Stimulated activated CD8-positive, alpha-beta memory T cell treated with anti-CD3 and anti-CD28 coated beads, Interleukin-7, amount 100 ng/mL, for 1 hour (primary cell): Measurements from ENCODE around the gene TPO.

Experiments used
- DNase-seq, 2 donors: peaks; one replicate each; pipeline ENCODE4 v3.0.0-alpha.2; 2020; ENCODE audit warnings: low read depth in 2 of 2

The TPO gene

GRCh38 chr2:1448009-1448408 lies 34.7 kb downstream of the TPO start:
- DNase-seq, result no peak

- DNase-seq, result no peak
Measured at GRCh38 chr2:1450915-1451314, 37.7 kb downstream of the TPO start.

- no peak for DNase-seq
Measured at GRCh38 chr2:1451422-1451821, 38.2 kb downstream of the TPO start.

GRCh38 chr2:1453561-1453960 lies 40.3 kb downstream of the TPO start:
- no peak for DNase-seq

- DNase-seq, result no peak
Measured at GRCh38 chr2:1454346-1454745, 41.1 kb downstream of the TPO start.

GRCh38 chr2:1455466-1455865 lies 42.2 kb downstream of the TPO start:
- no peak for DNase-seq

- no peak for DNase-seq
Measured at GRCh38 chr2:1458432-1458831, 45.2 kb downstream of the TPO start.

- no peak for DNase-seq
Measured at GRCh38 chr2:1459727-1460126, 46.5 kb downstream of the TPO start.

- no peak for DNase-seq
Measured at GRCh38 chr2:1460851-1461418, 47.7 kb downstream of the TPO start.

- DNase-seq, result no peak
Measured at GRCh38 chr2:1461507-1462390, 48.5 kb downstream of the TPO start.

- no peak for DNase-seq
Measured at GRCh38 chr2:1462994-1463393, 49.7 kb downstream of the TPO start.

GRCh38 chr2:1472350-1472749 lies 59.1 kb downstream of the TPO start:
- no peak for DNase-seq

- DNase-seq, result no peak
Measured at GRCh38 chr2:1476617-1477195, 63.4 kb downstream of the TPO start.

- no peak for DNase-seq
Measured at GRCh38 chr2:1477196-1478040, 64.2 kb downstream of the TPO start.

GRCh38 chr2:1478311-1479305 lies 65.3 kb downstream of the TPO start:
- DNase-seq, result no peak

GRCh38 chr2:1479346-1479745 lies 66.1 kb downstream of the TPO start:
- DNase-seq, result no peak

- no peak for DNase-seq
Measured at GRCh38 chr2:1480671-1481076, 67.4 kb downstream of the TPO start.

- DNase-seq, result no peak
Measured at GRCh38 chr2:1481406-1482252, 68.4 kb downstream of the TPO start.

GRCh38 chr2:1482253-1482675 lies 69.0 kb downstream of the TPO start:
- DNase-seq, result no peak

GRCh38 chr2:1482981-1483380 lies 69.7 kb downstream of the TPO start:
- DNase-seq, result no peak
